Limb (tissue), 2 donors: ENCODE data around the gene RANBP10.
"Not testable (repeated sequence)": the region's sequence is repeated elsewhere in the genome, so short reads cannot be mapped to it uniquely, and the experiment has no call there.

Experiments
- DNase-seq, 2 donors: peaks; one replicate each; pipeline ENCODE4 v3.0.0-alpha.2; 2016; ENCODE audit errors: extremely low spot score in 2 of 2

The RANBP10 gene

DNA sequence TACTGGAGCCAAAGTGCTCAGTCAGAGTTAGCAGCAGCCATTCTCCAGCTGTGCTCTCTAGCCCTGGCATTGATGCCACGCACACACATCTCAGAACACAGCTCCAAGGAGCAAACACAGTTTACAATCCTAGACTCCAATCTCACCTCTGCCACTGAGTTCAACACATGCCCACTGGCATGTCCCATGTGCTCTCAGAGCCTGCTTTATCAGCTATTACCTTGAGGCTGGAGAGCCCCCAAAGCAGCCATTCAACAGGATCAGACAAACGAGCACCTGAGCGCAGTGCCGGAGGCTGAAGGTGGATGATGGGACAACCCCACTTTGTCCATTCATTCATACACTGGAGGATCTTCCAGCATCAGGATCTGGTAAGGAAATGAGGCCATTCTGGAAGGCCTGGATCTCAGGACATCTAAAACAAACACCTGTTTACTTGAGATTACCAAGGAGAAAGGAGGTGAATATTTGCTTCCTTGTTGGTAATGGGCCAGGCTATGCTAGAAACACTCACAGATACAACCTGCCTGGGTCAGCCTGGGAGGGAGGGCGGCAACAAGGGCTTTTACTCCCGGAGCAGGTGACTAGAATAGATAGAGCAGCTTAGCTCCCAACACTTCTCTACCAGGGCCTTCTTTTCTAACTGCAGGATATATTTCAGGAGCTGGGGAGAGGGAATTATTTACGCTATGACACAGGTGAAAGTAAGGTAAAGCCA is 25.4 kb downstream of the RANBP10 start:
- DNase-seq = no peak

- DNase-seq = no peak
These were observed 26.9 kb downstream of the RANBP10 start for GRCh38 chr16:67779256-67780014.

- DNase-seq = no peak
These were observed 31.1 kb downstream of the RANBP10 start for GRCh38 chr16:67775273-67775672.

DNA sequence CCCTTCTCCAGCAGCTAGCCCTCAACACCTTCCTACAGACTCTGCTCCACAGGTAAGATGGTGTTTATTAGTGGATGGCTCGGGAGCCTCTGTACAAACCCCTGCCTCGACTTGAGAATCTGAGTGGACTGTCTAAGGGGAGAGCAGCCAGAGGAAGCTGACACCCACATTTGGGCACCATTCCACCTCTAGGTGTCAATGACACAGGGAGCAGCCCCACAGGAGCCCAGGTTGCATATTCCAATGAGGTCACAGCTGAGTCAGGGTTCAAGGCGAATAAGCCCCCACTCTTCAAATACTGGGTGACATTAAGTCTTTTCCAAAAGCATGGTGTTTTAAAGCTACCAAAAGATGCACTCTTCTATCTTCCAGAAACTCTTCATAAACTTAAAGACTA is 31.9 kb downstream of the RANBP10 start:
- DNase-seq = no peak

- no peak for DNase-seq
These were observed 32.5 kb downstream of the RANBP10 start for GRCh38 chr16:67773569-67774456.

- no peak for DNase-seq
These were observed 33.3 kb downstream of the RANBP10 start for GRCh38 chr16:67773099-67773498.

GRCh38 chr16:67770346-67770991 is 35.9 kb downstream of the RANBP10 start:
- DNase-seq = no peak

- DNase-seq = no peak
These were observed 38.4 kb downstream of the RANBP10 start for GRCh38 chr16:67767953-67768352.

DNA sequence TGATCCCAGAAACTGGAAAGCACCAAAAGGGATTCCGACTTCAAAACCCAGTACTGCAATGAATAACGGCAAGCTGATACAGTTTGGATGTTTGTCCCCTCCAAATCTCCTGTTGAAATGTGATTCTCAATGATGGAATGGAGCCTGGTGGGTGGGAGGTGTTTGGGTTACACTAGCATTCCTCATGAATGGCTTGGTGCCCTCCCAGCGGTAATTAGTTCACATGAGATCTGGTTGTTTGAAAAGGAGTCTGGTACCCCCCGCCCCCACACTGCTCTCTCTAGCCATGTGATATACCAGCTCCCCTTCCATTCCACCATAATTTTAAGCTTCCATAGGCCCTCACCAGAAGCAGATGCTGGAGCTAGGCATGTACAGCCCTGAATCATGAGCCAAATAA is 40.1 kb downstream of the RANBP10 start:
- DNase-seq = no peak

GRCh38 chr16:67764158-67764667 is 42.1 kb downstream of the RANBP10 start:
- no peak for DNase-seq

DNA sequence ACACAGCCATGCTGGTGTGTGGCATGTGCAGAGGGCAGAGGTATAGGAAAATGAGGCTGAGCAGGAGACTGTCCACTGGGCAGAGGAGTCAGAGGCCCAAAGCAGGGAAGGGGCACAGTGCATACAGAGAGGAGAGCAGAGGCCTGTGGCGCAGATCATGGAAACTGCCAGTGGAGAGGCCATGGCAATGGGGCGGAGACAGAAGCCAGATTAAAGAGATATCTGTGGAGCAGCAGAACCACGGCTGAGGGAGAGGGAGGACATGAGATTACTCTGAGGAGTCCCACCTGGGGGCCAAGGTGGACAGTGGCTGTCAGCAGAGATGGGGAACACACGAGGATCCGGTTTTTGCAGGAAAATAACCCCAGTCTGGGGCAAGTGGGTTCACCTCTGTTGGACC is 43.3 kb downstream of the RANBP10 start:
- DNase-seq = no peak

GRCh38 chr16:67762385-67762784 is 44.0 kb downstream of the RANBP10 start:
- DNase-seq = no peak

- no peak for DNase-seq
These were observed 44.4 kb downstream of the RANBP10 start for GRCh38 chr16:67761924-67762323.

DNA sequence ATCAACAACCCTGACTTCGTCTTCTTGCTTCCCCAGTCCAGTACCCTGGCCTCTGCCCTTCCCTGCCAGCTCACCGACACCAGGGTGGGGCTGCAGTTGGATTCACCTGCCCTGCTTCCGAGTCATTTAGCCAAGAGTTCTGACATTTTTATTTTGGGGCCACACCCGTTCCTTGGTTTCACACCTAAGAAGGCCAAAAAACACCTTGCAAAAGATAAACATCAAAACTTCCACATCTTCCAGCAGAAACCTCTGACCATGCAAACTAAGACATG is 45.5 kb downstream of the RANBP10 start:
- no peak for DNase-seq

DNA sequence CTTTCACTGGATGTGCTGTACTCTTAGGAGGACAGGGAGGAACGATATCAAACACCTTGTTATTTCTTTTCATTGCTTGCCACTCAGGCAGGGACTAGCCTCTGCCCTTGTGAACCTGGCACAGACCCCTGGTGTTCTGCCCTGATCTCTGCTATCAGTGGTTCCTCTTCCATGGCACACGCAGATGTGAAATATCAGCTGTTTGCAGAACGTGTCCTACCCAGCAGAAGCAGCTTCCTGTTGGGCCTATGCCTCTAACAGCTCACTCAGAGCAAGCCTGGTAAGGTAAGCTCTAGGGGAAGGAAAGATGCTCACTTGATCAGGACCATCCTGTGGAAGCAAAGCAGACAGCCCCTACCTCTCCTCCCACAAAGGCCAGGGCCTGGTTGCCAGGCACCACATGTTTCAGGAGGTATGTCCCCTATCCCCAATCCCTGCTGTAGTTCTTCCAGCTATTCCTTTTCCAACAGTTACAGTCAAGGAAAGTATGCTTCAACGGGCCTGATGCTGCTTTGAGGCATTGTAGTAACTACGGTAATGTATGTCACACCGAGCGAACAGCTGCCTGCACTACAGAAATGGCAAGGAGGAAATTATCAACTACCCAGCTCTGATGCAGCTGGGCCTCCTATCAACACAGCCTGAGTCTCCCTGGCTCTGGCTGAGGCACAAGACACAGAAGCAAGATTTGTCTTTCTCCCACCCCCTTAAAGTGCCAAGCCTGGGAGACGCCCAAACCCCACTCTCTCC is 46.0 kb downstream of the RANBP10 start:
- DNase-seq = no peak

GRCh38 chr16:67758966-67759365 is 47.4 kb downstream of the RANBP10 start:
- DNase-seq = no peak

- no peak for DNase-seq
These were observed 48.4 kb downstream of the RANBP10 start for GRCh38 chr16:67758006-67758405.

DNA sequence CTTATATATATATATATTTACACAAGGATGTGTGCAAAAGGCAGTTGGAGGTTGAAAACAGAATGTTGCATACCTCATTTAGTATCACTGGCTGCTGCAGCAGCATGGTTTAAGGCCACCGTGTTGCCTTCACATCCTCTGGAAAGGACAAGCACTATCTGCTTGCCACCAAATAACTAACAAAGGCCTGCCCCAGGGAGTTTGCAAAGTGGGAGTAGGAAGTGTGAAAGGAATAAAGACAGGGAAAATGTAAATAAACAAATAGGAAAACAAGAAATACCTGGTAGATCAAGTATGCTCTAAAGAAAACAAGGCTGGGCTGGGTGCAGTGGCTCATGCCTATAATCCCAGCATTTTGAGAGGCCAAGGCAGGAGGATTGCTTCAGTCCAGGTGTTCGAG is 53.7 kb downstream of the RANBP10 start:
- DNase-seq = no peak

DNA sequence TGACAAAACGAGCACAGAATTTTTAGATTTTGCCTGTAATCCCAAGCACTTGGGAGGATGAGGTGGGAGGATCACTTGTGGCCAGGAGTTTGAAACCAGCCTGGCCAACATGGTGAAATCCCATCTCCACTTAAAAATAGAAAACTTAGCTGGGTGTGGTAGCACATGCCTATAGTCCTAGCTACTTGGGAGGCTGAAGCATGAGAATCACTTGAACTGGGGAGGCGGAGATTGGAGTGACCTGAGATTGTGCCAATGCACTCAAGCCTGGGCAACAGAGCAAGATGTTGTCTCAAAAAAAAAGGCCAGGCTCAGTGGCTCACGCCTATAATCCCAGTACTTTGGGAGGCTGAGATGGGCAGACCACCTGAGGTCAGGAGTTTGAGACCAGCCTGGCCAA is 55.0 kb downstream of the RANBP10 start:
- DNase-seq = not testable (repeated sequence)

DNA sequence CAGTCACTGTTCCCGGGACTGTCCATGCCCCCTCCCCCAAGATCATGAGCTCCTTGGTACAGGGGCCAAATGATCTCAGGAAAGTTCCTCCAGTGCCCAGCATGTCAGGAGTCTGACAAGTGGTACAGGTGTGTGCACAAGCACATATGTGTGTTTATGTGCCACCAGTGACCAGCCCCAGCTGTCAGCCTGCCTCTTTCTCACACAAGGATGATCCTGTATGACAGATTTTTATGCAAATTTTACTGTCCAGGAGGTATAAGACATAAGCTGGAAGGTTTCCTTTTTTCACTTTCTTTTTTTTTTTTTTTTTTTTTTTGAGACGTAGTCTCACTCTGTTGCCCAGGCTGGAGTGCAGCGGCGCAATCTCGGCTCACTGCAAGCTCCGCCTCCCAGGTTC is 55.9 kb downstream of the RANBP10 start:
- DNase-seq = no peak
